Activated CD8-positive, alpha-beta memory T cell treated with anti-CD3 and anti-CD28 coated beads, Interleukin-2, amount 50 U/mL, for 24 hours (primary cell): Measurements from ENCODE around the gene TACR2.

Experiments
- DNase-seq: peaks from one replicate; pipeline ENCODE4 v3.0.0-alpha.2; 2020; ENCODE audit errors: extremely low read depth

TACR2 gene

DNA sequence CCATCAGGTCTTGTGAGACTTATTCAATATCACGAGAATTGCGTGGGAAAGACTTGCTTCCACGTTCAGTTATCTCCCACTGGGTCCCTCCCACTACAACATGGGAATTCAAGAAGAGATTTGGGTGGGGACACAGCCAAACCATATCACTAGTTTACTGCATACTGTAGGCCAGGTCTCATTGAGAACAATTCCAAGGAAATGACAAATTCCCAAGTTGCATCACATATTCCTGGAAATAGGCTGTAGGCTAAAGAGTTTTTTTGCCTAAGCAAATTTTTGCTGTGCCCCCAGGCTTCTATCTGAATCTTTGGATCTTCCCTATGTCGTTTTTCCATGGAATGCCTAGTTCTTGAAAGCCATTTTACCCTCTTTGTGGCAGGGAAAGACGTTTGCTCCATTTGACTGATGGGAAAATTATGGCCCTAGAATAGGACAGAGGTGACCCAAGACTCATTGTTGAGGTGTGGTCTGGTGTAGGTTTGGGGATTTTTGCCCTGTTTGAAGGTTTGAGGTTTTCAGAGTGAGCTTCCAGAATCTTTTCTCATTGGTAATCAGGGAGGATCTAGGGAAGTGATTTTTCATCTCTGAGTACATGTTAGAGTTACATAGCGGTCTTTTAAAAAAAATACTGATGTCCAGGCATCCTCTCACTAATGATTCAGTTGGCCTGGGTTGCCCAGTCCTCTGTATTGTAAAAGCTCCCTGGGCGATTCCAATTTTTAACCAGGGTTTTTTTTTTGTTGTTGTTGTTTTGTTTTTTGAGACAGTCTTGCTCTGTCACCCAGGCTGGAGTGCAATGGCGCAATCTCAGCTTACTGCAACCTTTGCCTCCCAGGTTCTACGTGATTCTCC is 44.4 kb downstream of the TACR2 start:
- DNase-seq, result no peak

DNA sequence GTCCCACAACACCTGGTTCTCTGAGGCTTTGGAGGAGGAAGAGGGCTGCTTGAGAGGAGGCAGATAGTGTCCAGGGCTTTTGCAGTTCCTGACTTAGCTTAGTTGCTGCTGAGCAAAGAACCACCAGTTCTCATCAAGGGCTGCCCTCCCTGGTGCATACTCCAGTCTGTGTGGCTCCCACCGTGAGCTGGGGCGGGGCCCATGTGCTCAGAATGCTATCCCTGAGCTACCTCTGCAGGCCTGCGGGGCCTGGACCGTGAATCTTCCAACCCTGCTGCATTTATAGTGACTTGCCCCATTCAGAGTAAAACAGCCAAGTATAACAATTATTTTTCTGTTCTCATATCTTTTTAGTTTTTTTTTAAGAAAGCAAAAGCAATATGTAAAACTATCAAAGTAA is 49.2 kb downstream of the TACR2 start:
- DNase-seq, result no peak

DNA sequence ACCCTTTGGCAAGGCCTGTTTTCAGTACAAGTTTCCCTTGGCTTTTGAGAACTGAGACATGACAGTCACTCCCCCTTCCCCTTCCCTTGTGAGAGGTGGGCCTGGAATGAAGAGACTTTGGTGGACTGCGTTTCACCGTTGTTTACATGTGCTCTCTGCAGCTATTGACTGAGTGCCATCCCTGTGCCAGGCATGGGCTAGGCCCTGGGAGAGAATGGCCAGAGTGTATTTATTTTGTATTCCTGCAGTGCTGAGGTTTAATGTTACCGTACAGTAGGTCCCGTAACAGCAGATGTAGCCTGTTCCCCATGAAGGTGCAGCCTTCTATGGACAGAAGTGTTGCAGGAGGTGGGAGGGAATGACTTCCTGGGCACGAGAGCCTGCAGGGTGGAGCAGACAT is 50.0 kb downstream of the TACR2 start:
- DNase-seq, result no peak

DNA sequence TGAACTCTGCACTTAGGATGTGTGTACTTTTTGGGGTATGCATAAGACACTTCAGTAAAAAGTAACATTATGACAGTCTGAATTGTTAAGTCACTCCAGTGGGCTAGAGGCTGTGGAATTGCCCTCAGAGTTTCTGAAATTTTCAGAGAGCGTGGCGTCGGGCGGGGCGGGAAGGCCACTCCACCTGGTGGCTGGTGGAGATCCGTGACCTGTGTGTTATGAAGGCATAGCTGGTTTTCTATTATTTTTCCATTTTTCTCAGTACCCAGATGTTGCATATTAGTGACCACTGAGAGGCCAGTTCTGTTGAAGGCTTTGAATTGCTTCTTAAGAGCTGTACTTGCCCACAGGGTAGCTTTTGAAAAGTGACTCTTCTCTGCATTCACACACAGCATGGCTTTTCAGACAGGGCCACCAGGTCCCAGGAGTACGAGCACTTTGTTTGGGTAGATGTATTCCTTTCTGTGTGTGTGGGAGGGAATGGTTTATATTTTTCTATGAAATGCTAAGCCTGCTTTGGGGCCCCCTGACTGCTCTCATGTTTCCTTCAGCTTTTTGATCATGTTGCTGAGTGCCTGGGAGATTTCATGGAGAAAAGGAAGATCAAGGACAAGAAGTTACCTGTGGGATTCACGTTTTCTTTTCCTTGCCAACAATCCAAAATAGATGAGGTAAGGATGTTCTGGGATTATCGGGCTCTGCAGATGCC is 52.3 kb downstream of the TACR2 start:
- DNase-seq, result no peak

DNA sequence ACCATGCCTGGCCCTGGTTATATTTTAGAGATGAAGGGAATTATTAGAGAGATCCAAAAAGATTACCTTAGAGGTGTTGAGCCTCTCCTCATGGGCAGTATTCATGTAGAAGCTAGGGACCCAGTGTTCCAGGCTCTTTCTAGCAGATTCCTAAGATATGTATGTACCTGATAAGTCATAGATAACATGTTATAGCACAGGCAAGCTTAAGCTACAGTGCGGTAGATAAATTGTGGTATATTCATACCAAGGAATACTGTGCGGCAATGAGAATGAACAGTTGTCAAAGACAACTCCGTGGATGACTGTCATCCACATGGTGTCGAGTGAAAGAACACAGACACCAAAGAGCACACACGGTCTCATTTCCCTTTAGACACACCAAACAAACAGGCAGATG is 53.1 kb downstream of the TACR2 start:
- no peak for DNase-seq

DNA sequence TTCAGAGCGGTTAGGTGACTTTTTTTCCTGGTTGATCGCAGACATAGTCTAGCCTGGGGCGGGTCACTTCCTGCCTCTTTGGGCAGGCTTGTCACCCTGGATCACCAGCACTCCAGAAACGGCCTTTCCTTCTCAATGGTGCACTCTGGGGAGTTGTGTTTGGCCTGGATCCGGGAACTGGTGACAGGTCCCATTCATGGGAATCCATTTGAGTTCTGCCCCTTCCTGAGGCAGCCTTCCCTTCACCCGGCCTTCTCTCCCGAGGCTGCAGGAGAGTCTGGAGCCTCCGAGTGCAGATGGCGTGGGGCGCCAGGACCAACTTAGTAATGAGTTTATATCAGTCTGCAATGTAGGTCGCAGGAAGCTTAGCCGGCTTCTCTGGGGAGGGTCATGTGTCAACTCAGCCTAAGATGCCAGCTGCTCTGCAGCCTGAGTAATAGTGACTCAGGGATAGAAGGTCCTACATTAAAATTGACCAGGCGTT is 54.2 kb downstream of the TACR2 start:
- no peak for DNase-seq

DNA sequence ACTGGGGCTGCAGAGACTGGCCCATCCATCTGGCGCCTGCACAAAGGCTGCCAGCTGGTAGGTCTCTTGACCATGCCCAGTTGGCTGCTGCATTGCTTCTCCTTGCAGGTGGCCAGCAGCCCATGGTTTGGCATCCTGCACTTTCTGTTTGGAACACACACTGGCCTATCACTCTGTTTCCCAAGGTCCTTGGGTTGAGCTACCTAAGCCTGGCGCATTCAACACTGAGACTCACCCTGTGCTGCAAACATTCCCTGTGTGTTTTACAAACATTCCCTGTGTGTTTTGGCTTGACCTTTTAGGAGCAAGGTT is 55.5 kb downstream of the TACR2 start:
- DNase-seq, result no peak

DNA sequence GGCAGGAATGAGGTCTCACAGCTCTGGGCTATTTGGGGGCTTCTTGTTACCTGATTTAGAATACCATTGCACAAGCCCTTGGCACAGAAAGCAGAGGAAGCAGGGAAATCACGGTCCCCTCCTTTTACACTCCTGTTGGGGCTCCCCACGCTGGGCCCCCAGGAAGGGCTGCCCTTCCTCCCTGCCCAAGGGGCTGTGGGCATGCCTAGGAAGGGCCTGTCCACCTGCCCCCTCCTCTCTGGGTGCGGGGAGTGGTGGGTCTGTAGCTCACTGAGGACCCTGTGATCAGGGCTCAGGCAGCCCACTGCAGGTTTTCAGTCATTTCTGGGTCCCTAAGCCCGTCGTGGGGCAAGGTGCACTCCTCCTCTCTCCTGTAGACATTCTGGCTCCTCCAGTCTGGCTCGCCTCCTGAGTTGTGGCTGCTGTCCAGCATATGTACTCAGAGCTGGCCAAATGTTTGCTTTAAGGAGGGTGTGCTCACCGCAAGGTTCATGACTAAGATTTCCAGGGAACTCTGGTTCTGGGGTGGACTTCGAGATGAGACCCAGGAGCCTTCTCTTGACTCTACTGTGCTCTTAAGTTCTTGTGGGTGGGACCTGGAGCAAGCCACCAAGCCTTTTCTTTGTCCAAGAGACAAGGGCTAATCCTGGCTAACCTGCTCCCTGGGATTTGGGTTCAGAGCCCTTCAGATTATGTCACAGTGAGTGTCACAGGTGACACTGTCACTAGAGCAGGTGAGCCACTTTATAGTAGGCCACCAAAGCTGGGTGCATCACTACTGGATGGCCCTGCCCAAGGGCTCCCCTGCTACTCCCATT is 56.0 kb downstream of the TACR2 start:
- no peak for DNase-seq

DNA sequence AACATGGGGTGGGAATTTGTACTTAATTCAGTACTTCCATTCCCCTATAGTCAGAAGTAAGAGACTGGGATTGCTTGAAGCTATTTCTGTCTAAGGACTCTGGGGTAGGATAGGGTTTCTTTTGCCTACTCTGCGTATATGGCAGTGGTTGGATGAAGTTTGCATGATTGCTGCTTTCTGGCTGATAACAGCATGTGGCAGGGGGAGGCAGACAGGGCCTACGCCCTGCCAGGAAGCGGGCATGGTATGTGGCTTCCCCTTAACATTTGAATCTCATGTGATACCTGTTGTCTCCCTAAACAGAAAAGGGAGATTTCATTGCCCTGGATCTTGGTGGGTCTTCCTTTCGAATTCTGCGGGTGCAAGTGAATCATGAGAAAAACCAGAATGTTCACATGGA is 57.1 kb downstream of the TACR2 start:
- no peak for DNase-seq

DNA sequence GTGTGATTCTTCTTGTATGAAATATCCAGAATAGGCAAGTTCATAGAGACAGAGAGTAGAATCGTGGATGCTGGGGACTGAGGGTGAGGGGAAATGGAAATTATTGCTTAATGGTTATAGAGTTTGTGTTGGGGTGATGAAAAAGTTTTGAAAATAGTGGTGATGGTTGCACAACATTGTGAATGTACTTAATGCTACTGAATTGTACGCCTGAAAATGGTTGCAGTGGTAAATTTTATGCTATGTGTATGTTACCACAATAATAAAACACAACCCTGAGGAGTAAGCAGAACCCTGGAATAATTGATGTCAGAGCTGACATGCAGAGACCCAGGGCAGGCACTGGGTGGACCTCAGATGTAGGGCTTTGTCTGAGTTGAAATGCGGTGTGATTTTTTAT is 57.6 kb downstream of the TACR2 start:
- DNase-seq, result no peak

DNA sequence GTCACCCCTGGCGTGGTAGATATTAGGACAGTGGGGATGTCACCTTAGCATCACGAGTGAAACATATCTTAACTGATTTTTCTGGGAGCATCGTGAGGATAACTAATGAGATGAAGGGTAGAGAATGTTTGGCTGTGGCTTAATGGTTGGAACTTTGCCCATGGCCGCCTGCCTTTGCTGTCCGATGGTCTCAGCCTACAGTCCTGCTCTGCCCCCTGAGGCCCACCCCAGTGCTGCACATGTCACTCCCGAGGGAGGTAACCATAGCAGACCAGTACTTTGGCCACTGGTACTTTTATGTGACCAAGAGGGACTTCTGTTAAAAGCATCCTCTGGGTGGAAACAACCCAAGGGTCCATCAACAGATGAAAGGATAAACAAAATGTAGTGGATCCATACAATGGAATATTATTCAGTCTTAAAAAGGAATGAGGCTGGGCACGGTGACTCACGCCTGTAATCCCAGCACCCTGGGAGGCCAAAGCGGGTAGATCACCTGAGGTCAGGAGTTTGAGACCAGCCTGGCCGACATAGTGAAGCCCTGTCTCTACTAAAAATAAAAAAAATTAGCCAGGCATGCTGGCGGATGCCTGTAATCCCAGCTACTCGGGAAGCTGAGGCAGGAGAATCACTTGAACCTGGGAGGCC is 58.4 kb downstream of the TACR2 start:
- DNase-seq, result no peak

DNA sequence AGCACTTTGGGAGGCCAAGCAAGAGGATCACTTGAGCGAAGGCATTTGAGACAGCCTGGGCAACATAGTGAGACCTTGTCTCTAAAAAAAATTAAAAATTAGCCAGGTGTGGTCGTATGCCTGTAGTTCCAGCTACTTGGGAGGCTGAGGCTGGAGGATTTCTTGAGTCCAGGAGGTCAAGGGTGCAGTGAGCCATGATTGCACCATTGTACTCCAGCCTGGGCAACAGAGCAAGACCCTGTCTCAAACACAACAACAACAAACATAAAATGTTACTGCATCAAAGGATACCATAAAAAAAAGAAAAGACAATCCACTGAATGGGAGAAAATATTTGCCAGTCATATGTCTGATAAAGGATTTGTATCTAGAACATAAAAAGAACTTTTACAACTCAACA is 60.5 kb downstream of the TACR2 start:
- DNase-seq, result no peak

DNA sequence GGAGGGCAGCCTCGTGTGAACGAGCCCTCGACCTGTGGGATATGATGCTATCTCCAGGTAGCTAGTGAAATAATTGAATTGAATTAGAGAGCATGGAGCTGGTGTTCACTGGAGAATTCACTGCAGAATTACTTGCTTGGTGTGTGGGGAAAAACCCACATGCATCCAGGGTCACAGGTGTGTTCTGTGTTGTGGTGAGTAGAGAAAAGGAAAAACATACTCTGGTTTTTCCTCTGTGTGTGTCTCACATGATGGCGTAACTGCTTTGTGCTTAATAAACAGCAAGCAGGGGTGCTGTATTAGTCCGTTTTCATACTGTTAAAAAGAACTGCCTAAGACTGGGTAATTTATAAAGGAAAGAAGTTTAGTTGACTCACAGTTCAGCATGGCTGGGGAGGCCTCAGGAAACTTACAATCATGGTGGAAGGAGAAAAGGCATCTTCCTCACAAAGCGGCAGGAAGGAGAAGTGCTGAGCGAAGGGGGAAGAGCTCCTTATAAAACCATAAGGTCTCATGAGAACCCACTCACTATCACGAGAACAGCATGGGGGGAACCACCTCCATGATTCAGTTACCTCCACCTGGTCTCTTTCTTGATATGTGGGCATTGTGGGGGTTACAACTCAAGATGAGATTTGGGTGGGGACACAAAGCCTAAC is 62.6 kb downstream of the TACR2 start:
- DNase-seq, result no peak
